HG02798 (cell line): Measurements from ENCODE around the gene INPP4B.
"Not testable (repeated sequence)": the region's sequence is repeated elsewhere in the genome, so short reads cannot be mapped to it uniquely, and the experiment has no call there.

Experiments
- ATAC-seq: cut with Tn5 transposase; IDR thresholded peaks from one replicate; pipeline ENCODE4 v1.9.1; 2021; ENCODE audit warnings: mild to moderate bottlenecking; ENCODE audit not compliant: unreplicated experiment, poor library complexity

Gene INPP4B

DNA sequence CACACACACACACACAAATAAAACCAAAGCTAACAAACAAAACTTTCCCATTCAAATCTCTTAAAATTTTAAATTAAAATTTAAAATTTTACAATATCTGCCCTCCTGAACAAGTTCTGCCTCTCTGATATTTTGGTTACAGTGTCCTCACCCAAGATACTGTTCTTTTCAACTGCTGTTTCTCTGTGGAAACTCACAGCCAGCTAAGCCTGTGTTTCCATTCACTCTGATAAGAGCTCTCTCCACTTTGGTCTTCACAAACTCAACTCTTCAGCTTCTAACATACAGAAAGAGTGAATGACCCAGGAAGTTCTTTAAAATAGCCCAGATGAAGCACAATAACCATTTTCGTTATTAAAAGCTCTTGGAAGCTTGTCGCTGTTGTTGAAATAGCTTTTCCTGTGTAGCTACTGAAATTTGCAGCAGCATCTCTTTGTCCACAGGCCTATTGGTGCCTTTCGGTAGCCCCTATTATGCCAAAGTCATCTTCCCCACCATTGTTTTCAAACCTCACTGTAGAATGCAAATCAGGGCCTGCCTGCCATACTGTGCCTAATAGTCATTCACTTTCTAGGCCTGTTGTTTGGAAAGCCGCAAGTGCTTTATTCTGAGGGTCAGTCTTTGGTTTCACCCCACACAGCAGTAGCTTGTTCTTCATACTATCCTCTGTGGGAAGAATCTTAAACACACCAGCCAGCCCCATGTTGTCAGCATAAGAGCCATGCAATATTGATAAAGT lies 19.4 kb downstream of the INPP4B start:
- no peak for ATAC-seq

GRCh38 chr4:142824368-142824767 lies 21.7 kb downstream of the INPP4B start:
- ATAC-seq = no peak

DNA sequence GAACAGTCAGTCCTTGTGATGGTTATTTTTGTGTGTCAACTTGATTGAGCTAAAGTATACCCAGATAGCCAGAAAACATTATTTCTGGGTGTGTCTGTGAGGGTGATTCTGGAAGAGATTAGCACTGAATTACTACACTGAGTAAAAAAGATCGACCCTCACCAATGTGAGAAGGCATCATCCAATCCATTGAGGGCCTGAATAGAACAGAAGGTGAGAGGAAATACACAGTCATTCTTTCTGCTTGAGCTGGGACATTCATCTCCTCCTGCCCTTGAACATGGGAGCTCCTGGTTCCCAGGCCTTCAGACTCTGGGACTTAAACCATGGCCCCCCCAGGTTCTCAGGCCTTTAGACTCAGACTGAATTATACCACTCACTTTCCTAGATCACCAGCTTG lies 22.3 kb downstream of the INPP4B start:
- ATAC-seq = no peak

DNA sequence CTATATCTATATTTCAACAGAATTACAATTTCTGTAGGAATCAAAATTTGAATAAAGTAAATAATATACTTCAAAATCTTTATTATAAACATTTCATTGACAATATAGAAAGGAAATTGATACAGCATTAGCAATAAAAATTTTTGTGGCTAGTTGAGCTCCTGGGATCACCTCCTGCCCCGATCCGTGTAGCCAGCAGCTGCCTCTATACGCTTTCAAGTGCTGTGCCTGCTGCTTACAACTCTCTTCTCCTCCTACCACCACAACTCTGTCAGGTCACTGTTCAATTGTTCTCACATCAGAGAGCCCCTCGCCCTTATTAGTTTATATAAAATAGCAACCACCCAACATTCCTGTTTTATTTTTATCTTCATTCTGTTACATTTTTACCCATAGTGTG lies 27.6 kb downstream of the INPP4B start:
- ATAC-seq = no peak

- ATAC-seq = no peak
Observed at GRCh38 chr4:142818031-142818430, 28.1 kb downstream of the INPP4B start.

- ATAC-seq = no peak
Observed at GRCh38 chr4:142817442-142817841, 28.7 kb downstream of the INPP4B start.

DNA sequence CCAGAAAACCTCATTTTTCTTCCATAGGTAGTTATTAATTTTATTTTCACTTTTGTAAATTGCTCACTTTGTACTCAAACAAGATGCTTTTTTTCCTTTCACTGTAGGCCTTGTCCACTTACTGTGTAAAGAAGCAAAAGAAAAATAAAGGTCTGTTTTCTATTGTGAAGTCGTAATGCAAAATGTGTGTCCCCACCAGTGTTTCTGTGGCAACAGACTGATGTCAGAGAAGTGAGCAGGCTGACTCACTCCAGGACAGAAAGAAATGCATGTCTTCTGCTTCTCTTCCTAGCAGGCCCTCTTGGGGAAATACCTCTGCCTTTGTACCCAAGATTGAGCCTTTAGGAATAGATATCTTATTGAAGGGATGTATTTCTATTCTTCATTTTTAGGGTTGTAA lies 30.3 kb downstream of the INPP4B start:
- no peak for ATAC-seq

- ATAC-seq = no peak
Observed at GRCh38 chr4:142813388-142813787, 32.7 kb downstream of the INPP4B start.

- no peak for ATAC-seq
Observed at GRCh38 chr4:142812091-142812490, 34.0 kb downstream of the INPP4B start.

DNA sequence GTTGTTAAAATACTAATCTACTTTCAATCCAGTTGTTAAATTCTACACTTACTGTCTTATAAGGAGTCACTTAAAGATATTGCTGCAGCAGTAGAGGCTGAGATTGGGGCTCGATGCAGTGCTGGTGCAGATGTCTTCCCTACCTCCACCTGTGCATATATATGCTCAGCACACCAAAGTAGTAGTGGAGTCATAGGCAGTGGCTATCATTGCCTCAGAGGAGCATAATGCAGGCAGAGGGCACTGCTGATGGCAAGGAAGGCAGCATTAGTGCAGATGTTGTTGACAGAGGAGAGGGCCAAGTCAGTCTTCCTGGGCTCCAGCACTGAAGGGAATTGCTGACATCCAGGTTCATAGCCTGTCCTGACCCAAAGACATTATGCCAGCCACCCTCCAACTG lies 35.1 kb downstream of the INPP4B start:
- ATAC-seq = no peak

- ATAC-seq = no peak
Observed at GRCh38 chr4:142809559-142809958, 36.5 kb downstream of the INPP4B start.

GRCh38 chr4:142803879-142804278 lies 42.2 kb downstream of the INPP4B start:
- not testable (repeated sequence) for ATAC-seq

DNA sequence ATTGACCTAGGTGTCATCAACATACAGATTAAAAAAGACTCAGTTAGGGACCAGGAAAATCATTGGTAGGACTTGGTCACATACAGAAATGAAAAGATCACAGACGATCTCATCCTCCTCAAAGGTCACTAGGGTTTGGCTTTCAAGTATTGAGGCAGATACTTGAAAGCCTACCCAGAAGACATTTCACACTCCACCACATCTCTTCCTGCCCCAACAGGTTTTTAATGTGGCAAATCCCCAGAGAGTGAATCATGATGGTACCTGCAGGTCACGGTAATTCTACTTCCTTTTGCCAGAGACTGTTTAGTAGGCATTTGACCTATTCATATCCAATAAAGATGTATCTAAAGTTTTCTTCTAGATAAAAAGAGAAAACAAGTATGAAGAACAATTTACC lies 44.1 kb downstream of the INPP4B start:
- no peak for ATAC-seq

GRCh38 chr4:142781114-142781513 lies 65.0 kb downstream of the INPP4B start:
- no peak for ATAC-seq

DNA sequence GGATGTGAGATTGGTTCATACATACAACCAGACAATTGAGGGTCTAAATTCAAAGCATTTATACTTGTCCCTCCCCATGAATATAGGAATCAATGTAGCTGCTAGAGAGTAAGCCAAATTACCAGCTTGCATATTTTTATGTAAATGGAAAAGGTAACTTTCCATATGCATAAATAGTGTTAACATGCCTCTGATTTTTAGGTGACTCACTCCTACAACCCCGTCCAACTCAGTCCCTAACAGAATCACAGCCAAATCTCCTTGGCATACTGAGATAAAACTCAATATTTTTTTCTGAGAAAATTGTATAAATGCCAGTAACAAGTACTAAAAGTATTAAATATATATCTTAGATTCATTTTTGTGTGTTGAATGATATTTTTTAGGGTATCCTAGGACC lies 67.2 kb downstream of the INPP4B start:
- no peak for ATAC-seq

- no peak for ATAC-seq
Observed at GRCh38 chr4:142778430-142778829, 67.7 kb downstream of the INPP4B start.

GRCh38 chr4:142777045-142777743 lies 68.9 kb downstream of the INPP4B start:
- no peak for ATAC-seq

GRCh38 chr4:142776026-142776425 lies 70.1 kb downstream of the INPP4B start:
- no peak for ATAC-seq

- no peak for ATAC-seq
Observed at GRCh38 chr4:142773505-142773904, 72.6 kb downstream of the INPP4B start.

- no peak for ATAC-seq
Observed at GRCh38 chr4:142762280-142762679, 83.8 kb downstream of the INPP4B start.

DNA sequence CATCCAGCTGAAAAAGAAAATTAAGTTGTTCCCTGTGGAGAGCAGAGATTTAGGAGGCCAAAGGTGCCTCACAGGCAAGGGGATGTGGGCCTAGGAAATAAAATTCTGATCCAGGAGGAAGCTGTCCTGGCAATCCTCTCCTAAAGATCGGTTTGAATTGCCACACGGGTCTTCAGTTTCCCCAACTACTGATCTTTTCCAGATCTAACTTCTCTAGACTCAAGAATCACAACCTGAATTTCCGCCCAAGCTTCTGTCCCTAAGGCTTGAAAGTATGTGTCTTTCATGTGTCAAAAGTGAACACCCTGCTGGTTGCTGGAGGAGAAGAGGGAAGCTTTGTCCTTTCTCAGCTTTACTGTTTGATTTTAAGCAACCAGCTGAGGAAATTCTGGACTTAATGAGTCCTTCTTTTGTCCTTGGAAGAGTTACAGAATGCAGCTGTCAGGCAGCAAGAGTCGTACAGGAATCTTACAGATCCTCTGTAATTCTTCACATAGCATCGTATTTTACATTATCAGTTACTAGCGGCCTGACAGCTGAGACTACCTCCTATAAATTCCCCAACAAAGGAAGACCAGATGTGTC lies 93.8 kb downstream of the INPP4B start:
- ATAC-seq = no peak
